Natural killer cell (primary cell): Measurements from ENCODE around the gene GAGE13. TPM values are rescaled to one million over a fixed set of nuclear protein-coding genes. Genes with fewer than 3 reads are reported as not detected.
"Not testable (repeated sequence)": the region's sequence is repeated elsewhere in the genome, so short reads cannot be mapped to it uniquely, and the experiment has no call there.

Source experiments
- ATAC-seq, 3 donors: fragments of 150-1000 bp in 2 of 3; fragments of 200-7000 bp in 1 of 3; cut with Tn5 transposase; 1 replicate in 1 of 3; 2 replicates in 2 of 3; pipeline ENCODE4 v1.10.0; 2021; ENCODE audit warnings: mild to moderate bottlenecking in 2 of 3, moderate library complexity in 2 of 3
- DNase-seq, 2 donors: peaks; one replicate each; pipeline versions ENCODE4 v3.0.0 to v3.0.0-alpha.2; 2013 to 2021; ENCODE audit warnings: mixed read lengths in 1 of 2
- H3K27ac ChIP-seq: one replicate; pipeline ENCODE4 v1.5.1; 2013; ENCODE audit warnings: mild to moderate bottlenecking, low read length
- H3K27me3 ChIP-seq: one replicate; pipeline ENCODE4 v1.6.1; 2013; ENCODE audit warnings: low read length; ENCODE audit not compliant: control insufficient read depth, insufficient read depth
- H3K36me3 ChIP-seq: one replicate; pipeline ENCODE4 v1.6.1; 2013; ENCODE audit warnings: low read length; ENCODE audit not compliant: control insufficient read depth, insufficient read depth
- H3K4me1 ChIP-seq: one replicate; pipeline ENCODE4 v1.6.1; 2013; ENCODE audit warnings: low read length; ENCODE audit not compliant: control insufficient read depth, insufficient read depth
- H3K4me3 ChIP-seq: one replicate; pipeline ENCODE4 v1.5.1; 2013; ENCODE audit warnings: low read length
- H3K9me3 ChIP-seq: one replicate; pipeline ENCODE4 v1.6.1; 2013; ENCODE audit warnings: low read length; ENCODE audit not compliant: control insufficient read depth, insufficient read depth
- H3K27ac Mint-ChIP-seq, 2 donors: one replicate each; pipeline ENCODE4 v1.8.0; 2022; ENCODE audit warnings: mild to moderate bottlenecking in 2 of 2, mixed read lengths in 2 of 2, moderate library complexity in 1 of 2
- H3K27me3 Mint-ChIP-seq, 2 donors: one replicate each; pipeline ENCODE4 v1.8.0; 2022; ENCODE audit warnings: low read depth in 2 of 2, mixed read lengths in 2 of 2
- H3K36me3 Mint-ChIP-seq: one replicate; pipeline ENCODE4 v1.8.0; 2022; ENCODE audit warnings: mixed read lengths
- H3K4me1 Mint-ChIP-seq, 2 donors: one replicate each; pipeline ENCODE4 v1.8.0; 2022; ENCODE audit warnings: mixed read lengths in 2 of 2
- H3K4me3 Mint-ChIP-seq: one replicate; pipeline ENCODE4 v1.8.0; 2022; ENCODE audit warnings: mild to moderate bottlenecking, moderate library complexity, mixed read lengths
- H3K9me3 Mint-ChIP-seq, 2 donors: one replicate each; pipeline ENCODE4 v1.8.0; 2022; ENCODE audit warnings: mixed read lengths in 2 of 2
- CTCF ChIP-seq: fragments of 200-600 bp; IDR thresholded peaks from one replicate; pipeline ENCODE4 v1.8.0; 2022; ENCODE audit warnings: antibody characterized with exemption
- WGBS: methylation state at CpG from one replicate; pipeline ENCODE4 v1.1.7; 2013; ENCODE audit warnings: missing lambda C conversion rate; ENCODE audit not compliant: insufficient coverage; 5-methylcytosine and 5-hydroxymethylcytosine counted together
- intact Hi-C: fragments of 100-400 bp; cut with micrococcal nuclease; formaldehyde crosslinking; loops from one replicate; pipeline ENCODE4 v1.14.2; 2022
- total RNA-seq, 4 donors: library from RNA; stranded (reverse); fragments of 120-200 nt in 1 of 4; gene quantifications; one replicate each; pipeline versions ENCODE4 v1.2.3 to v1.2.4, GENCODE V29; 2013 to 2022

Gene GAGE13, protein sequence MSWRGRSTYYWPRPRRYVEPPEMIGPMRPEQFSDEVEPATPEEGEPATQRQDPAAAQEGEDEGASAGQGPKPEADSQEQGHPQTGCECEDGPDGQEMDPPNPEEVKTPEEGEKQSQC
- not detected for total RNA-seq
- not detected for total RNA-seq (2013)

DNA sequence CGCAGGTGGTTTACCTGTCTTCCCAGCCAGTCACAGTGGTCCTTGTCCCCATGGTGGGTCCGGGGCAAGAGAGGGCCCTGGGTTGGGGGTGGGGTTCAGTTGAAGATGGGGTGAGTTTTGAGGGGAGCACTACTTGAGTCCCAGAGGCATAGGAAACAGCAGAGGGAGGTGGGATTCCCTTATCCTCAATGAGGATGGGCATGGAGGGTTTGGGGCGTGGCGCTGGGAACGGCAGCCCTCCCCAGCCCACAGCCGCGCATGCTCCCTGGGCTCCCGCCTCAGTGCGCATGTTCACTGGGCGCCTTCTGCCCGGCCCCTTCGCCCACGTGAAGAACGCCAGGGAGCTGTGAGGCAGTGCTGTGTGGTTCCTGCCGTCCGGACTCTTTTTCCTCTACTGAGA, at the start of gene GAGE13:
TSS of gene GAGE13 (plus strand) at position 301 of the 400 bp plus-strand sequence. CDS start 1,156 bp downstream, outside the sequence.
- H3K36me3 Mint-ChIP-seq, H3K4me1 ChIP-seq, ATAC-seq, H3K4me1 Mint-ChIP-seq, H3K27me3 Mint-ChIP-seq, H3K27ac ChIP-seq, H3K36me3 ChIP-seq, DNase-seq, intact Hi-C loops, H3K27me3 ChIP-seq, H3K4me3 Mint-ChIP-seq, H3K9me3 ChIP-seq, H3K27ac Mint-ChIP-seq, H3K4me3 ChIP-seq, H3K9me3 Mint-ChIP-seq: not testable (repeated sequence)
- no CpG with 5 or more reads among the region's 16 CpGs for WGBS

DNA sequence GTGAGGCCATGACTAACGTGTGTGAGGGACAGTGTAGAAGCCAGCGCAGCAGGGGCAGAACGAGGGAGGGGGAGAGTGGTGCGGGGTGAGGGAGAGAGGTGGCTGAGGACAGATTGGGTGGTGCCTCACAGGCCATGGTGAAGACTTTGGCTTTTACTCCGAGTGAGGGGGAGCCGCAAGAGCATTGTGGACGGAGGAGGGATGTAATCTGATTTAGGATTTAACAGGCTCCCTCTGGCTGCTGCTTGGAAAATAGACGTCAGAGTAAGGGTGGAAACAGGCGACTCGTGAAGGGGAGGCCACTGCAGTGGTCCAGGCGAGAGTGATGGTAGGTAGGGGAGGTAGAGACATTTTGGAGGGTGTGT, 48.8 kb upstream of the GAGE13 start:
- H3K4me3 Mint-ChIP-seq: no peak overlapping the region
- no peaks in the 10 kb centered on the region for H3K27me3 Mint-ChIP-seq
- no peaks in the 10 kb centered on the region for H3K36me3 ChIP-seq
- WGBS: 94% methylated on average over 11 of the region's 11 CpGs
- no peaks in the 10 kb centered on the region for H3K36me3 Mint-ChIP-seq
- intact Hi-C loops: no loop called here
- H3K27ac ChIP-seq: no peak overlapping the region
- DNase-seq (no peak), ATAC-seq (no peak)
- H3K9me3 ChIP-seq: no peaks in the 10 kb centered on the region
- H3K27ac Mint-ChIP-seq: no peak overlapping the region
- no peak overlapping the region for H3K4me3 ChIP-seq
- H3K4me1 ChIP-seq: peaks cover 3% of the 10 kb centered on the region
- H3K4me1 Mint-ChIP-seq: peaks cover 3 to 11% of the 10 kb centered on the region in 2 donors
- H3K9me3 Mint-ChIP-seq: no peaks in the 10 kb centered on the region
- H3K27me3 ChIP-seq: no peaks in the 10 kb centered on the region
- TF ChIP-seq CTCF: no peak

DNA sequence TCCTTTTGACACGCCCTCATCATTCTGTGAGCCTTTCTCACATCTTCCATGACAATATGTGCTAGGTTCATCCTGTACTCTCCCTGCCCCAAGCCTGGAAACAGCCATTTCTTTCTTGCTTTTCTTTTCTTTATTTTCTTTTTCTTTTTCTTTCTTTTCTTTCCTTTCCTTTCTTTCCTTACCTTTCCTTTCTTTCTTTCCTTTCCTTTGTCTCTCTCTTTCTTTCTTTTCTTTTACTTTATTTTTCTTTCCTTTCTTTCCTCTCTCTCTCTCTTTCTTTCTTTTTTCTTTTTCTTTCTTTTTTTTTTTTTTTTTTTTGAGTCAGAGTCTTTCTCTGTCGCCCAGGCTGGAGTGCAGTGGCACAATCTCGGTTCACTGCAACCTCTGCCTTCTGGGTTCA, 47.2 kb upstream of the GAGE13 start:
- intact Hi-C loops: no loop called here
- no peaks in the 10 kb centered on the region for H3K9me3 ChIP-seq
- Mint-ChIP-seq H3K4me3 (no peak overlapping the region), H3K27ac (no peak overlapping the region), H3K9me3 (no peaks in the 10 kb centered on the region), H3K36me3 (no peaks in the 10 kb centered on the region), H3K4me1 (peaks cover 12 to 13% of the 10 kb centered on the region in 2 donors), H3K27me3 (no peaks in the 10 kb centered on the region)
- ATAC-seq (no peak), DNase-seq (no peak)
- no peak for TF ChIP-seq CTCF
- 97% methylated on average over 3 of the region's 3 CpGs for WGBS
- H3K36me3 ChIP-seq: no peaks in the 10 kb centered on the region
- no peaks in the 10 kb centered on the region for H3K27me3 ChIP-seq
- H3K27ac ChIP-seq: no peak overlapping the region
- peaks cover 4% of the 10 kb centered on the region for H3K4me1 ChIP-seq
- no peak overlapping the region for H3K4me3 ChIP-seq

GRCh38 chrX:49286136-49286535, 45.2 kb upstream of the GAGE13 start:
- intact Hi-C loops: no loop called here

More at GRCh38 chrX:49286136-49286535, 45.2 kb upstream of the GAGE13 start:
- peaks cover 0 to under 1% of the 10 kb centered on the region in 2 donors for H3K27me3 Mint-ChIP-seq
- peaks cover 12 to 13% of the 10 kb centered on the region in 2 donors for H3K4me1 Mint-ChIP-seq
- 95% methylated on average over 18 of the region's 18 CpGs for WGBS
- Histone ChIP-seq H3K27ac (no peak overlapping the region), H3K9me3 (no peaks in the 10 kb centered on the region), H3K36me3 (no peaks in the 10 kb centered on the region), H3K4me1 (peaks cover 4% of the 10 kb centered on the region), H3K4me3 (no peak overlapping the region), H3K27me3 (no peaks in the 10 kb centered on the region)
- no peaks in the 10 kb centered on the region for H3K36me3 Mint-ChIP-seq
- no peak overlapping the region for H3K27ac Mint-ChIP-seq
- no peaks in the 10 kb centered on the region for H3K9me3 Mint-ChIP-seq
- ATAC-seq (no peak), DNase-seq (no peak)
- TF ChIP-seq CTCF: no peak
- no peak overlapping the region for H3K4me3 Mint-ChIP-seq
